Gastrocnemius medialis (tissue), 4 donors: ENCODE measurements around the gene PI16. TPM values are rescaled to one million over a fixed set of nuclear protein-coding genes. Genes with fewer than 3 reads are reported as not detected.

Experiments used
- ATAC-seq, 2 donors: fragments of 150-250 bp; one replicate each; pipeline ENCODE4 v1.9.1; 2016
- DNase-seq, 2 donors: peaks; one replicate each; pipeline ENCODE4 v3.0.0-alpha.2; 2019
- H3K27ac ChIP-seq, 4 donors: fragments of 200-600 bp; sonication (generic); 1 replicate in 1 of 4; 2 replicates in 3 of 4; pipeline ENCODE4 v1.5.1; 2016 to 2018; ENCODE audit warnings: mild to moderate bottlenecking in 2 of 4, moderate library complexity in 1 of 4
- H3K27me3 ChIP-seq, 3 donors: fragments of 200-600 bp; sonication (generic) in 2 of 3; 1 replicate in 1 of 3; 2 replicates in 2 of 3; pipeline versions ENCODE4 v1.5.1 to v1.6.0; 2016 to 2019; ENCODE audit warnings: mild to moderate bottlenecking in 1 of 3, moderate library complexity in 1 of 3
- H3K36me3 ChIP-seq, 2 donors: fragments of 200-600 bp; sonication (generic) in 1 of 2; one replicate each; pipeline ENCODE4 v1.5.1; 2017 to 2018
- H3K4me1 ChIP-seq, 2 donors: fragments of 200-600 bp; sonication (generic) in 1 of 2; one replicate each; pipeline ENCODE4 v1.5.1; 2016 to 2017; ENCODE audit warnings: mild to moderate bottlenecking in 2 of 2
- H3K4me3 ChIP-seq, 4 donors: fragments of 200-600 bp; sonication (generic) in 3 of 4; 1 replicate in 1 of 4; 2 replicates in 3 of 4; pipeline ENCODE4 v1.5.1; 2016 to 2019; ENCODE audit warnings: mild to moderate bottlenecking in 2 of 4
- H3K9me3 ChIP-seq, 3 donors: fragments of 200-600 bp; sonication (generic) in 2 of 3; 1 replicate in 1 of 3; 2 replicates in 2 of 3; pipeline ENCODE4 v1.5.1; 2016 to 2019
- POLR2A ChIP-seq, 2 donors: fragments of 450-650 bp; IDR thresholded peaks; one replicate each; pipeline ENCODE4 v1.6.1; 2017; ENCODE audit warnings: antibody characterized with exemption in 2 of 2, mild to moderate bottlenecking in 2 of 2, moderate library complexity in 2 of 2
- in situ Hi-C, 4 donors: fragments of 200-750 bp; cut with MboI; loops; one replicate each; pipeline versions ENCODE4 v1.15.0 to v1.8.0; 2017; ENCODE audit warnings: low sequenced_read_pairs in 4 of 4
- intact Hi-C: fragments of 100-400 bp; cut with DNase I; formaldehyde crosslinking; loops from one replicate; pipeline ENCODE4 v1.15.1; 2023; ENCODE audit warnings: low total_unique reads
- total RNA-seq, 4 donors: library from RNA; depleted of rRNA; stranded (reverse); fragments of >200 nt; gene quantifications; one replicate each; pipeline versions ENCODE4 v1.1.0 to v1.2.3, GENCODE V29; 2016
- TF ChIP-seq, protein P1 (sequence below), 5 experiments: fragments of 450-650 bp in 3 of 5; fragments of 200-600 bp in 2 of 5; sonication (generic) in 2 of 5; IDR thresholded peaks in 4 of 5; conservative IDR thresholded peaks in 1 of 5; 1 replicate in 4 of 5; 2 replicates in 1 of 5; pipeline ENCODE4 v1.5.1; 2016 to 2019; ENCODE audit warnings: antibody characterized with exemption in 5 of 5, mild to moderate bottlenecking in 3 of 5, moderate library complexity in 3 of 5

The PI16 gene
- total RNA-seq, 4 donors from 2014 or later = 0.87 to 3.2 (median 2.5) TPM

DNA sequence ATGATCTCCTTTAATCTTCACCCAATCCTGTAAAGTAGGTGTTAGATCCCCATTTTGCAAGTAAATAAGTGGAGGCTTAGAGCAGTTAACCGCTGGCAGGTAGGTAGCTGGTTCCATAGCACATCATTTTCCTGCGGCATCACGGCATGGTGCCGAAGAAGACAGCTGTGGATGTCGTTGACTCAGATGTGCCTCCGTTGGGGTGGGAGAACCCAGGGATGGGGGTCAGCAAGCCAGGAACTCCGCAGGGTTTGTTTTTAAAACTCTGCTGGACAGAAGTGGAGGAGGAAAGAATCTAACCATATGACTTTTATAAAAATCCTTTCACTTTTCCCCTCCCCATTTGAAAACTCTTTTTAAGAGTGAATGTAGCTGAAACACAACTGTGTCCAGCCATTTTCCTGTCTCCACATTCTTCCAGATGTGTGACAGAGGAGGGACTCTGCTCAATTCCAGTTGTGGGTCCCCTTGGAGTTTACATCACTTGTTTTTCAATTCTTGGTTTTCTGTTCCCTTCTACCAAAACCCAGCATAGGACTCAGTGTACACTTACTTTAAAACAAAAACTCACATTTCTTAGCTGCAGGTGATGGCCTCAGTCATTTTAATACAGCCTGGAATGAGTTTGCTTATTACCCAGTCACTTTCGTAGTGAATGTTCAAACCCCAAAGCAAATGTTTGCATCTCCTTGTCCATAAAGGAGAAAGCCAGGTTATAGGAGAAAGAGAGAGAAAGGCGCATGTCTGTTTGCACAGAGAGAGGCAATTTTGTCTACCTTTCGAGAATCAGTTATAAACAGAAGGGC, 27.6 kb upstream of the PI16 start:
- peaks cover 38 to 40% of the 10 kb centered on the region in 2 donors for H3K4me1 ChIP-seq
- H3K4me3 ChIP-seq = no peak overlapping the region
- DNase-seq = no peak
- in situ Hi-C loops (no loop called here), intact Hi-C loops (loop anchor here (2.0 kb wide), 1 partner anchor 42 kb away; the partner anchor contains the start of gene C6orf89)
- H3K27ac ChIP-seq = peak overlapping the region; percentile 72 to 89 (median 80)
- TF ChIP-seq, protein P1, sequence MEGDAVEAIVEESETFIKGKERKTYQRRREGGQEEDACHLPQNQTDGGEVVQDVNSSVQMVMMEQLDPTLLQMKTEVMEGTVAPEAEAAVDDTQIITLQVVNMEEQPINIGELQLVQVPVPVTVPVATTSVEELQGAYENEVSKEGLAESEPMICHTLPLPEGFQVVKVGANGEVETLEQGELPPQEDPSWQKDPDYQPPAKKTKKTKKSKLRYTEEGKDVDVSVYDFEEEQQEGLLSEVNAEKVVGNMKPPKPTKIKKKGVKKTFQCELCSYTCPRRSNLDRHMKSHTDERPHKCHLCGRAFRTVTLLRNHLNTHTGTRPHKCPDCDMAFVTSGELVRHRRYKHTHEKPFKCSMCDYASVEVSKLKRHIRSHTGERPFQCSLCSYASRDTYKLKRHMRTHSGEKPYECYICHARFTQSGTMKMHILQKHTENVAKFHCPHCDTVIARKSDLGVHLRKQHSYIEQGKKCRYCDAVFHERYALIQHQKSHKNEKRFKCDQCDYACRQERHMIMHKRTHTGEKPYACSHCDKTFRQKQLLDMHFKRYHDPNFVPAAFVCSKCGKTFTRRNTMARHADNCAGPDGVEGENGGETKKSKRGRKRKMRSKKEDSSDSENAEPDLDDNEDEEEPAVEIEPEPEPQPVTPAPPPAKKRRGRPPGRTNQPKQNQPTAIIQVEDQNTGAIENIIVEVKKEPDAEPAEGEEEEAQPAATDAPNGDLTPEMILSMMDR (IDR thresholded peaks at IDR 0.05 in 4 of 5, conservative IDR thresholded peaks at IDR 0.05 in 1 of 5) = no peak
- no peak for TF ChIP-seq POLR2A (IDR thresholded peaks at IDR 0.05)
- ATAC-seq = no peak
- H3K36me3 ChIP-seq = peaks cover 0 to 36% of the 10 kb centered on the region in 2 donors
- no peaks in the 10 kb centered on the region for H3K9me3 ChIP-seq
- no peaks in the 10 kb centered on the region for H3K27me3 ChIP-seq

DNA sequence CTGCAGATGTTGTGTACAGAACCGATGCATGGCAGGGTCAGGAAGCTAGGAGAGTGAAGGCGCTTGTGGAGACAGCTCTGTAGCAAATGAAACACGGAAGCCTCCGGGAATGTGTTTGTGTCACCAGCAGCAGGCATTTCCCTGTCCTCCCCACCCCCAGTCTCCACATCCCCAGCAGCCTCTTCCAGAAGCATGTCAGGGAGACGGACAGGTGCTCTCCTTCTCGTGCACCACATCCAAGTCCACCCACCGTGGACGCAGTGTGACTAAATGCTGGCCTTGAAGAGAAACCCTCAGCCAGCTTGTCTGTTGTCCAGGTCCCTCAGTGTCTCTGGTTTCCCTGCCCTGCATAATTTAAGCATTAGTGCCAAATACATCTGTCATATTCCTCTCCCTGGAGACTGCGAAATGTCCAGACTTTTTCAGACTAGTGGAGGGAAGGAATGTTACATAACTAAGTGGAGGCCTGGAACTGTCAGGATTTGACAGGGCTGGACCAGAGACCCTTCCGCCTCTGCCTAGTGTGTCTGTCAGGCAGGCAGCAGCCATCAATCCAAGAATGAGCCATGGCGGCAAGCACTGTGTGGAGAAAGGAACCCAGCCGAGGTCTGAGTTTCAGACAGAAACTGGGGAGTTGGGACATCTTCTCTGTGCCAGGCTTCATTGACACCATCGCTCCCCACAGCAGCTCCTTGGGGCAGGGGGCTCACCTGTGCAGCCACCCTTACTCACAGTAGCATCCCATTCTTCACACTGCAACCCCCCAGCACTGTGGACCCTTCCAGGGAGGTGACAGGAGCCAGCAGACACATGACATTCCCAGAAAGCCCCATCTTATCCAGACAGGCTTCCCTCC, 26.6 kb upstream of the PI16 start:
- ATAC-seq (peak; percentile 92 to 94), DNase-seq (peak; percentile 86 to 96)
- Histone ChIP-seq H3K4me1 (peaks cover 38 to 40% of the 10 kb centered on the region in 2 donors), H3K9me3 (no peaks in the 10 kb centered on the region), H3K27me3 (no peaks in the 10 kb centered on the region), H3K27ac (peak overlapping the region; percentile 72 to 89 (median 80)), H3K4me3 (peak overlapping the region in 1 of 4 donors; percentile 20), H3K36me3 (peaks cover 0 to 26% of the 10 kb centered on the region in 2 donors)
- intact Hi-C loops = loop anchor here (2.0 kb wide), 2 partner anchors 43 to 53 kb away; partner anchors contain the start of gene C6orf89
- TF ChIP-seq, protein P1 (IDR thresholded peaks at IDR 0.05 in 4 of 5, conservative IDR thresholded peaks at IDR 0.05 in 1 of 5) = peak in 1 of 5 experiments; percentile 10
- no peak for TF ChIP-seq POLR2A (IDR thresholded peaks at IDR 0.05)
- in situ Hi-C loops = no loop called here

DNA sequence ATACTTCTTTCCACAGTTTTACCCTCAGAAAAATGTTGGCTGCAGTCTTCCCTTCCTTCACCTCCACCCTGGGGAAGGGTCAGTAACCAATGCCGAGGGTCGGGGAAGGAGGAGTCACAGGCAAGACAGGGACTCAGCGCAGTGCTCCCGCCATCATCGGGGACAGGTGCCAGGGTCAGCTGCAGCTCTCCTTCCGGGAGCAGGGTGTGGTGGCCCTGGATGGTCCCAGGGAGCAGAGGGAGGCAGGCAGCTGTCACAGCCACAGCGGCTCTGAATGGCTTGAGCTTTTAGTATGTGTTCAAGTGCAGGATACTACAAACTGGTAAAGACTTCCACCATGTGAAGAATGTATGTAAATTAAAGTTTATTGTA, 26.0 kb upstream of the PI16 start:
- in situ Hi-C loops = no loop called here
- intact Hi-C loops = loop anchor here (2.0 kb wide), 1 partner anchor 52 kb away; no protein-coding TSS in a partner anchor
- ATAC-seq (peak; percentile 7 to 52), DNase-seq (peak; percentile 37 to 67)
- TF ChIP-seq, protein P1 (IDR thresholded peaks at IDR 0.05 in 4 of 5, conservative IDR thresholded peaks at IDR 0.05 in 1 of 5) = no peak
- no peak for TF ChIP-seq POLR2A (IDR thresholded peaks at IDR 0.05)
- peaks cover 38 to 40% of the 10 kb centered on the region in 2 donors for H3K4me1 ChIP-seq
- no peaks in the 10 kb centered on the region for H3K27me3 ChIP-seq
- H3K4me3 ChIP-seq = peak overlapping the region in 1 of 4 donors; percentile 20
- no peaks in the 10 kb centered on the region for H3K9me3 ChIP-seq
- H3K36me3 ChIP-seq = peaks cover 0 to 19% of the 10 kb centered on the region in 2 donors
- H3K27ac ChIP-seq = peak overlapping the region; percentile 72 to 89 (median 80)

GRCh38 chr6:36929152-36929551, 25.4 kb upstream of the PI16 start:
- H3K36me3 ChIP-seq = peaks cover 0 to 13% of the 10 kb centered on the region in 2 donors
- no peaks in the 10 kb centered on the region for H3K27me3 ChIP-seq
- no peaks in the 10 kb centered on the region for H3K9me3 ChIP-seq
- intact Hi-C loops (loop anchor here (2.0 kb wide), 1 partner anchor 52 kb away; no protein-coding TSS in a partner anchor), in situ Hi-C loops (no loop called here)
- no peak for TF ChIP-seq POLR2A (IDR thresholded peaks at IDR 0.05)
- TF ChIP-seq, protein P1 (IDR thresholded peaks at IDR 0.05 in 4 of 5, conservative IDR thresholded peaks at IDR 0.05 in 1 of 5) = no peak
- H3K27ac ChIP-seq = peak overlapping the region; percentile 72 to 89 (median 80)
- H3K4me1 ChIP-seq = peaks cover 38 to 40% of the 10 kb centered on the region in 2 donors
- no peak for DNase-seq
- H3K4me3 ChIP-seq = no peak overlapping the region
- no peak for ATAC-seq
